CD4-positive, alpha-beta T cell (primary cell): ENCODE results near the gene RPL7A. TPM values are rescaled to one million over a fixed set of nuclear protein-coding genes. Genes with fewer than 3 reads are reported as not detected.
"Not testable (repeated sequence)": the region's sequence is repeated elsewhere in the genome, so short reads cannot be mapped to it uniquely, and the experiment has no call there.

Experiments used
- ATAC-seq: fragments of 200-7000 bp; cut with Tn5 transposase; one replicate; pipeline ENCODE4 v1.10.0; 2022; ENCODE audit warnings: mild to moderate bottlenecking; ENCODE audit not compliant: poor library complexity
- CTCF ChIA-PET: fragments of 350-600 bp; sonication (Branson Sonifier 250); formaldehyde crosslinking; loops from one replicate; lab custom pipeline; 2021; ENCODE audit warnings: antibody characterized with exemption, inconsistent platforms; lab: Charles Lee
- POLR2A ChIA-PET: fragments of 350-600 bp; sonication (Branson Sonifier 250); formaldehyde crosslinking; loops from one replicate; lab custom pipeline; 2021; ENCODE audit warnings: antibody characterized with exemption, inconsistent platforms; lab: Charles Lee
- DNase-seq, 14 experiments: peaks; one replicate each; pipeline ENCODE4 v3.0.0-alpha.2; 2013 to 2020; ENCODE audit warnings: mixed read lengths in 2 of 14
- H3K27ac ChIP-seq, 2 donors: one replicate each; pipeline versions ENCODE4 v1.5.1 to v1.7.0; 2013; ENCODE audit warnings: low read length in 2 of 2, low read depth in 1 of 2, mild to moderate bottlenecking in 1 of 2
- H3K27me3 ChIP-seq, 2 experiments: 1 replicate in 1 of 2; 2 replicates in 1 of 2; pipeline versions ENCODE4 v1.6.1 to v1.7.0; 2013; ENCODE audit warnings: low read length in 2 of 2, control low read depth in 1 of 2, mild to moderate bottlenecking in 1 of 2, moderate library complexity in 1 of 2; ENCODE audit not compliant: insufficient read depth in 2 of 2, control insufficient read depth in 1 of 2
- H3K36me3 ChIP-seq: one replicate; pipeline ENCODE4 v1.6.1; 2013; ENCODE audit warnings: low read length, control low read depth; ENCODE audit not compliant: insufficient read depth
- H3K4me1 ChIP-seq: one replicate; pipeline ENCODE4 v1.6.1; 2013; ENCODE audit warnings: low read length, control low read depth; ENCODE audit not compliant: insufficient read depth
- H3K4me3 ChIP-seq: one replicate; pipeline ENCODE4 v1.5.1; 2013; ENCODE audit warnings: mild to moderate bottlenecking, low read length, moderate library complexity
- H3K9me3 ChIP-seq, 2 experiments: 1 replicate in 1 of 2; 2 replicates in 1 of 2; pipeline versions ENCODE4 v1.6.1 to v1.7.0; 2013; ENCODE audit warnings: low read length in 2 of 2, mild to moderate bottlenecking in 2 of 2, control low read depth in 1 of 2, moderate library complexity in 1 of 2; ENCODE audit not compliant: control insufficient read depth in 1 of 2, insufficient read depth in 1 of 2
- H3K27ac Mint-ChIP-seq: one replicate; pipeline ENCODE4 v1.8.0; 2020; ENCODE audit warnings: mixed read lengths
- H3K27me3 Mint-ChIP-seq: one replicate; pipeline ENCODE4 v1.8.0; 2021; ENCODE audit warnings: mixed read lengths
- H3K36me3 Mint-ChIP-seq: one replicate; pipeline ENCODE4 v1.8.0; 2021; ENCODE audit warnings: low read depth, mixed read lengths
- H3K4me1 Mint-ChIP-seq: one replicate; pipeline ENCODE4 v1.8.0; 2021; ENCODE audit warnings: low read depth, mixed read lengths
- H3K4me3 Mint-ChIP-seq: one replicate; pipeline ENCODE4 v1.8.0; 2020; ENCODE audit warnings: mild to moderate bottlenecking, mixed read lengths
- H3K9me3 Mint-ChIP-seq: one replicate; pipeline ENCODE4 v1.8.0; 2020; ENCODE audit warnings: mixed read lengths
- intact Hi-C, 2 experiments: fragments of 100-400 bp; cut with DNase I in 1 of 2; cut with micrococcal nuclease in 1 of 2; formaldehyde crosslinking; loops; one replicate each; pipeline versions ENCODE4 v1.15.1 to v1.9.0; 2023 to 2025; cut with DNase I, micrococcal nuclease
- polyA plus RNA-seq, 2 donors: library from polyadenylated mRNA; unstranded; fragments of 120-200 nt; gene quantifications; one replicate each; pipeline ENCODE4 v1.2.1, GENCODE V29; 2013
- total RNA-seq, 174 experiments: library from RNA in 2 of 174; stranded (reverse) in 2 of 174; gene quantifications; one replicate each; pipeline ENCODE4 v1.2.3 and lab custom pipeline; 2021 to 2026
- TF ChIP-seq, protein P1 (sequence below): fragments of 200-600 bp; IDR thresholded peaks from one replicate; pipeline ENCODE4 v1.8.0; 2022; ENCODE audit warnings: antibody characterized with exemption, mild to moderate bottlenecking

Gene RPL7A
- total RNA-seq: 1,000 to 10,000 TPM; 2,613 to 2,686 TPM
- 3,271 TPM for polyA plus RNA-seq (2013, experiment 1 of 2)
- 3,265 TPM for polyA plus RNA-seq (2013, experiment 2 of 2)
- total RNA-seq (lab: John Stamatoyannopoulos, UW): 784 to 2,255 (median 1,494) reads per million in 172 experiments

DNA sequence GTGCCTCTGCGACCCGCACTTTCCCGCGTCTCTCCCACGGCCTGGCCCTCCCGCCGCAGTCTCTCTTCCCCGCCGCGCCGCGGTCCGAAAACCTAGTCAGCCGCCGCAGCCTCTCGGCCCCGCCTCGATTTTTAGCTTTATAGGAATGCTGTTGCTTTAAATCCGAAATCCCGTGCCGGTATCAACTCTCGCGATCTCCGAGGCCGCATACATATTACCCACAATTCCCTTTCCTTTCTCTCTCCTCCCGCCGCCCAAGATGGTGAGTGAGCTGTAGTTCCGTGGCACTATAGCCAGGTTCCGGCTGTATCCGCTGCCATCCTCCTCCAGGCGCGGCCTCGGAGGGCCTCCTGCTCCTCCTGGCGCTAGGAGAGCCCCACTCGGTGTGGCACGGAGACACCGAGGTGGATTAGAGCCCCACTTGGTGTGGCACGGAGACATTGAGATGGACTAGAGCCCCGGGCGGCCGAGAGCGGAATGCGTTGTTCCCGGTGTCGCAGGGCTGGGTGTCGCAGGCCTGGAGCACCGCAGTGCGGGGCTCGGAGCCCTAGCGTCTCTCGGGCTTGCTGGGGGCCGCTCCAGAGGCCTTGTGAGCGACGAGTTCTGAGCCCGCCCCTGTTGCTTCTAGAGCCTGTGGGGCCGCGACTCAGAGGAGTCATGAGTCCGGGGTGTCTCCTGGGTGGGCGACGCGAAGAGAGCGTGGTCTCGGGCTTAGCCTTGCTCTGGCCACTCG, at the start of gene RPL7A, which contains the start of gene MED22:
TSS of gene RPL7A (plus strand) at position 234 of the 733 bp plus-strand sequence. CDS start at position 260, 26 bp downstream.
TSS of gene MED22 (minus strand) at position 147 of the 733 bp plus-strand sequence. CDS start 1,469 bp downstream, outside the sequence.
- intact Hi-C loops: loop anchor here (1.0 to 10.0 kb wide), 6 partner anchors 8 to 943 kb away; partner anchors contain the start of genes SURF6 (in 2 of the 2), GTF3C5 (in 1 of the 2), REXO4 (in 1 of the 2) and SURF1 (in 1 of the 2)
- H3K27ac Mint-ChIP-seq: peak within 1 kb of the TSS; percentile 85
- no peaks in the 10 kb centered on the region for H3K9me3 Mint-ChIP-seq
- Histone ChIP-seq H3K4me1 (peaks cover 50% of the 10 kb centered on the region), H3K27me3 (no peaks in the 10 kb centered on the region), H3K9me3 (no peaks in the 10 kb centered on the region), H3K4me3 (peak within 1 kb of the TSS; percentile 88), H3K36me3 (peaks cover 70% of the 10 kb centered on the region), H3K27ac (peak within 1 kb of the TSS; percentile 84 to 91)
- CTCF ChIA-PET: interaction anchor here (0.8 to 2.8 kb wide), 6 partner anchors 23 to 326 kb away, joined by 3 to 11 read pairs (median 3); no protein-coding TSS in a partner anchor
- H3K4me1 Mint-ChIP-seq: peaks cover 39% of the 10 kb centered on the region
- TF ChIP-seq, protein P1, sequence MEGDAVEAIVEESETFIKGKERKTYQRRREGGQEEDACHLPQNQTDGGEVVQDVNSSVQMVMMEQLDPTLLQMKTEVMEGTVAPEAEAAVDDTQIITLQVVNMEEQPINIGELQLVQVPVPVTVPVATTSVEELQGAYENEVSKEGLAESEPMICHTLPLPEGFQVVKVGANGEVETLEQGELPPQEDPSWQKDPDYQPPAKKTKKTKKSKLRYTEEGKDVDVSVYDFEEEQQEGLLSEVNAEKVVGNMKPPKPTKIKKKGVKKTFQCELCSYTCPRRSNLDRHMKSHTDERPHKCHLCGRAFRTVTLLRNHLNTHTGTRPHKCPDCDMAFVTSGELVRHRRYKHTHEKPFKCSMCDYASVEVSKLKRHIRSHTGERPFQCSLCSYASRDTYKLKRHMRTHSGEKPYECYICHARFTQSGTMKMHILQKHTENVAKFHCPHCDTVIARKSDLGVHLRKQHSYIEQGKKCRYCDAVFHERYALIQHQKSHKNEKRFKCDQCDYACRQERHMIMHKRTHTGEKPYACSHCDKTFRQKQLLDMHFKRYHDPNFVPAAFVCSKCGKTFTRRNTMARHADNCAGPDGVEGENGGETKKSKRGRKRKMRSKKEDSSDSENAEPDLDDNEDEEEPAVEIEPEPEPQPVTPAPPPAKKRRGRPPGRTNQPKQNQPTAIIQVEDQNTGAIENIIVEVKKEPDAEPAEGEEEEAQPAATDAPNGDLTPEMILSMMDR: no peak
- H3K4me3 Mint-ChIP-seq: peak within 1 kb of the TSS; percentile 96
- DNase-seq: peak; percentile 83 to 97 (median 88)
- peaks cover 78% of the 10 kb centered on the region for H3K36me3 Mint-ChIP-seq
- peak; percentile 90 for ATAC-seq
- no peaks in the 10 kb centered on the region for H3K27me3 Mint-ChIP-seq
- POLR2A ChIA-PET: interaction anchor here (1.0 to 3.1 kb wide), 11 partner anchors 8 to 317 kb away, joined by 3 to 45 read pairs (median 10); partner anchors contain the start of genes GTF3C5, STKLD1, SURF1 and SURF2

DNA sequence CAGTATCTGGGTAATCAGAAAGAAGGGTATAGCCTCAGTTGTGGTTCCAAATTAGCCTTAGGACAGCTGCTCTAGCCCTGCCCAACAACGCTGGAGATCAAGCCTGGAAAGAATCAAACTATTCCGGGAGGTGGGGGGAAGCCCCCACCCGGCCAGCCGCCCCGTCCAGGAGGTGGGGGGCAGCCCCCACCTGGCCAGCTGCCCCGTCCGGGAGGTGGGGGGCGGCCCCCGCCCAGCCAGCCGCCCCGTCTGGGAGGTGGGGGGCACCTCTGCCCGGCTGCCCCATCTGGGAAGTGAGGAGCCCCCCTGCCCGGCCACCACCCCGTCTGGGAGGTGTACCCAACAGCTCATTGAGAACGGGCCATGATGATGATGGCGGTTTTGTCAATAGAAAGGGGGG, 48.0 kb upstream of the RPL7A start:
- H3K4me1 ChIP-seq, intact Hi-C loops, H3K36me3 Mint-ChIP-seq, H3K9me3 Mint-ChIP-seq, H3K36me3 ChIP-seq, ATAC-seq, H3K27me3 ChIP-seq, H3K27ac ChIP-seq, H3K27ac Mint-ChIP-seq, H3K4me3 ChIP-seq, POLR2A ChIA-PET, H3K9me3 ChIP-seq, H3K4me1 Mint-ChIP-seq, CTCF ChIA-PET, H3K27me3 Mint-ChIP-seq, H3K4me3 Mint-ChIP-seq: not testable (repeated sequence)
- DNase-seq: peak in 1 of 14 experiments; percentile 4

DNA sequence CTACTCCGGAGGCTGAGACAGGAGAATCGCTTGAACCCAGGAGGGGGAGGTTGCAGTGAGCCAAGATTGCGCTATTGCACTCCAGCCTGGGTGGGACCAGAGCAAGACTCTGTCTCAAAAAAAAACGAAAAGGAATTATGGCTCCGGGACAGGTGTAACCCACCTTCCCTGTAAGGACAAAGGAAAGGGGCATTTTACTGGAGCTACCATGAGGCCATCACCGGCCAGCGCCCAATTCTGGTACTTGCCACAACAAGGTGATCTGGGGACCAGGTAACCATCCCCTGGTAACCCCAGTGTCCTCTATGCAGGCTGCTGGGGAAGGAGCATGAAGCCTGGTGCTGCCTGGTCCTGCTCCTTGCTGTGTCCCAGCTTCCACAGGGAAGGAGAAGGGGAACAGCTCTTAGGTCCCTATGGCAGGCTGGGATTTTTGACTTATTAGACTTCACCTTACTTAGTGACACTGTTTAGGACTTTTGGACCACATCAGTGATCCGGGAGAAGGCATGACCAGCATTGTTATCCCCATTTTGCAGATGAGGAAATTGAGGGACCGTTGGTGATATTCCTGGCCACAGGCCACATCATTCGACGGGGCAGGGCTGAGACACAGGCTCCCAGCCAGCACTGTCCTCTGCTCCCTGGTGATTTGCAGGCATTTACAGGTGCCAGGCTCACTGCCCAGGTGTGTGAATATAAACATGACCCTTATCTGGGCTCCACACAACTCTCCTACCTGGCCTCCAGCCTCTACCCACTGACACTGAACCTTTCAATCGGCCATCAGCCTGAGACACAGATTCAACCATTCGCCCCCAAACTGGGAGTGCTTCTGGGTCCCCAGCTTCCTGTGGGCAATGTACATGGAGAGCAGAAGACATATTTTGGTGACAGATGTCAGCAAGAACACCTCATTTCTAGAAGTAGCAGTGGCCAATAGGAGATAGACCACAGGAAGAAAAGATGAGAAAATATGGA, 46.5 kb upstream of the RPL7A start:
- H3K9me3 Mint-ChIP-seq: no peaks in the 10 kb centered on the region
- no peaks in the 10 kb centered on the region for H3K4me1 ChIP-seq
- DNase-seq (peak in 1 of 14 experiments; percentile 1), ATAC-seq (no peak)
- TF ChIP-seq, protein P1: no peak
- CTCF ChIA-PET: no interaction called here
- intact Hi-C loops: no loop called here
- H3K27ac Mint-ChIP-seq: no peak overlapping the region
- H3K27me3 ChIP-seq: no peaks in the 10 kb centered on the region
- H3K9me3 ChIP-seq: no peaks in the 10 kb centered on the region
- H3K36me3 Mint-ChIP-seq: no peaks in the 10 kb centered on the region
- H3K36me3 ChIP-seq: no peaks in the 10 kb centered on the region
- H3K4me1 Mint-ChIP-seq: no peaks in the 10 kb centered on the region
- no peak overlapping the region for H3K27ac ChIP-seq
- H3K27me3 Mint-ChIP-seq: no peaks in the 10 kb centered on the region
- POLR2A ChIA-PET: no interaction called here
- H3K4me3 Mint-ChIP-seq: no peak overlapping the region
- no peak overlapping the region for H3K4me3 ChIP-seq
